Measurements from ENCODE around the gene NDRG3. TPM values are rescaled to one million over a fixed set of nuclear protein-coding genes. Genes with fewer than 3 reads are reported as not detected.

Gene NDRG3
- total RNA-seq, 3 donors from 2014 or later: 18.7 to 24.7 (median 22.9) TPM

GRCh38 chr20:36628076-36628475 is 117.8 kb downstream of the NDRG3 start:
- intact Hi-C loops (cut with DNase I; ENCODE audit: low total_unique reads): no loop called here

GRCh38 chr20:36624944-36625324 is 121.0 kb downstream of the NDRG3 start:
- Histone ChIP-seq H3K36me3 (no peaks in the 10 kb centered on the region), H3K4me1 (no peaks in the 10 kb centered on the region), H3K4me3 (no peak overlapping the region), H3K27me3 (no peaks in the 10 kb centered on the region), H3K9me3 (no peaks in the 10 kb centered on the region), H3K27ac (peak overlapping the region in 1 of 2 donors; percentile 69)
- intact Hi-C loops (cut with DNase I; ENCODE audit: low total_unique reads): no loop called here
- no peak for DNase-seq (ENCODE audit: low spot score in 2 of 2)
- TF ChIP-seq POLR2A (IDR thresholded peaks at IDR 0.05) (no peak), POLR2AphosphoS5 (IDR thresholded peaks at IDR 0.05) (no peak), CTCF (IDR thresholded peaks at IDR 0.05) (no peak)

More at GRCh38 chr20:36628076-36628475, 117.8 kb downstream of the NDRG3 start:
- no peak for DNase-seq (ENCODE audit: low spot score in 2 of 2)
- H3K9me3 ChIP-seq: no peaks in the 10 kb centered on the region
- no peaks in the 10 kb centered on the region for H3K36me3 ChIP-seq
- no peak overlapping the region for H3K4me3 ChIP-seq
- no peaks in the 10 kb centered on the region for H3K4me1 ChIP-seq
- H3K27ac ChIP-seq: no peak overlapping the region
- H3K27me3 ChIP-seq: no peaks in the 10 kb centered on the region
- no peak for TF ChIP-seq POLR2AphosphoS5 (IDR thresholded peaks at IDR 0.05)
- no peak for TF ChIP-seq POLR2A (IDR thresholded peaks at IDR 0.05)
- no peak for TF ChIP-seq CTCF (IDR thresholded peaks at IDR 0.05)

GRCh38 chr20:36624068-36624943 is 121.6 kb downstream of the NDRG3 start:
- intact Hi-C loops (cut with DNase I; ENCODE audit: low total_unique reads): no loop called here
- H3K27me3 ChIP-seq: no peaks in the 10 kb centered on the region
- peak overlapping the region in 1 of 2 donors; percentile 69 for H3K27ac ChIP-seq
- no peaks in the 10 kb centered on the region for H3K9me3 ChIP-seq
- peak in 1 of 2 donors; percentile 42 for DNase-seq (ENCODE audit: low spot score in 2 of 2)
- no peak overlapping the region for H3K4me3 ChIP-seq
- TF ChIP-seq CTCF (IDR thresholded peaks at IDR 0.05) (peak in 1 of 3 donors; percentile 22), POLR2AphosphoS5 (IDR thresholded peaks at IDR 0.05) (peak in 1 of 3 donors; percentile 9), POLR2A (IDR thresholded peaks at IDR 0.05) (no peak)
- H3K4me1 ChIP-seq: no peaks in the 10 kb centered on the region
- no peaks in the 10 kb centered on the region for H3K36me3 ChIP-seq

- DNase-seq (ENCODE audit: low spot score in 2 of 2): no peak
These were observed 122.4 kb downstream of the NDRG3 start for GRCh38 chr20:36623444-36623843.

GRCh38 chr20:36620917-36621316 is 125.0 kb downstream of the NDRG3 start:
- Histone ChIP-seq H3K4me1 (no peaks in the 10 kb centered on the region), H3K27me3 (no peaks in the 10 kb centered on the region), H3K9me3 (no peaks in the 10 kb centered on the region), H3K36me3 (no peaks in the 10 kb centered on the region), H3K4me3 (no peak overlapping the region), H3K27ac (no peak overlapping the region)
- intact Hi-C loops (cut with DNase I; ENCODE audit: low total_unique reads): no loop called here
- DNase-seq (ENCODE audit: low spot score in 2 of 2): no peak
- TF ChIP-seq POLR2A (IDR thresholded peaks at IDR 0.05) (no peak), CTCF (IDR thresholded peaks at IDR 0.05) (no peak), POLR2AphosphoS5 (IDR thresholded peaks at IDR 0.05) (no peak)

More at GRCh38 chr20:36623444-36623843, 122.4 kb downstream of the NDRG3 start:
- H3K27ac ChIP-seq: peak overlapping the region in 1 of 2 donors; percentile 69
- no peak for TF ChIP-seq POLR2AphosphoS5 (IDR thresholded peaks at IDR 0.05)
- no peaks in the 10 kb centered on the region for H3K9me3 ChIP-seq
- H3K36me3 ChIP-seq: no peaks in the 10 kb centered on the region
- no peaks in the 10 kb centered on the region for H3K27me3 ChIP-seq
- H3K4me3 ChIP-seq: no peak overlapping the region
- intact Hi-C loops (cut with DNase I; ENCODE audit: low total_unique reads): no loop called here
- H3K4me1 ChIP-seq: no peaks in the 10 kb centered on the region
